ENCODE measurements around the gene TSR1.

The TSR1 gene

GRCh38 chr17:2309338-2310154, 26.7 kb downstream of the TSR1 start:
- Histone ChIP-seq H3K4me1 (ENCODE audit: control extremely low read depth in 1 of 4, control insufficient read depth in 4 of 4, insufficient read depth in 4 of 4, low read length in 3 of 4) (peaks cover 0 to 3% (median 0%) of the 10 kb centered on the region in 4 experiments), H3K9me3 (ENCODE audit: control extremely low read depth in 1 of 5, control insufficient read depth in 4 of 5, insufficient read depth in 2 of 5, low read depth in 1 of 5, low read length in 4 of 5) (no peaks in the 10 kb centered on the region), H3K36me3 (ENCODE audit: control insufficient read depth in 4 of 4, insufficient read depth in 4 of 4, low read length in 3 of 4) (peaks cover 0 to 2% (median 0%) of the 10 kb centered on the region in 4 experiments), H3K4me3 (ENCODE audit: control insufficient read depth in 1 of 7, extremely low read depth in 1 of 7, insufficient read depth in 4 of 7, low read depth in 2 of 7, low read length in 6 of 7) (no peak overlapping the region), H3K27ac (ENCODE audit: insufficient read depth in 1 of 2, low read depth in 1 of 2, low read length in 2 of 2, poor library complexity in 1 of 2, severe bottlenecking in 2 of 2) (no peak overlapping the region), H3K27me3 (replicated peaks in 2 of 5; ENCODE audit: control insufficient read depth in 4 of 5, insufficient read depth in 5 of 5, low read length in 4 of 5) (no peaks in the 10 kb centered on the region)
- ChIA-PET POLR2A (no interaction called here), CTCF (no interaction called here)
- DNase-seq, result no peak
- 93% methylated on average over 6 of the region's 6 CpGs for WGBS (ENCODE audit: insufficient coverage)

- no peak for DNase-seq
- POLR2A ChIA-PET, result no interaction called here
Observed at GRCh38 chr17:2304931-2305330, 31.3 kb downstream of the TSR1 start.

DNA sequence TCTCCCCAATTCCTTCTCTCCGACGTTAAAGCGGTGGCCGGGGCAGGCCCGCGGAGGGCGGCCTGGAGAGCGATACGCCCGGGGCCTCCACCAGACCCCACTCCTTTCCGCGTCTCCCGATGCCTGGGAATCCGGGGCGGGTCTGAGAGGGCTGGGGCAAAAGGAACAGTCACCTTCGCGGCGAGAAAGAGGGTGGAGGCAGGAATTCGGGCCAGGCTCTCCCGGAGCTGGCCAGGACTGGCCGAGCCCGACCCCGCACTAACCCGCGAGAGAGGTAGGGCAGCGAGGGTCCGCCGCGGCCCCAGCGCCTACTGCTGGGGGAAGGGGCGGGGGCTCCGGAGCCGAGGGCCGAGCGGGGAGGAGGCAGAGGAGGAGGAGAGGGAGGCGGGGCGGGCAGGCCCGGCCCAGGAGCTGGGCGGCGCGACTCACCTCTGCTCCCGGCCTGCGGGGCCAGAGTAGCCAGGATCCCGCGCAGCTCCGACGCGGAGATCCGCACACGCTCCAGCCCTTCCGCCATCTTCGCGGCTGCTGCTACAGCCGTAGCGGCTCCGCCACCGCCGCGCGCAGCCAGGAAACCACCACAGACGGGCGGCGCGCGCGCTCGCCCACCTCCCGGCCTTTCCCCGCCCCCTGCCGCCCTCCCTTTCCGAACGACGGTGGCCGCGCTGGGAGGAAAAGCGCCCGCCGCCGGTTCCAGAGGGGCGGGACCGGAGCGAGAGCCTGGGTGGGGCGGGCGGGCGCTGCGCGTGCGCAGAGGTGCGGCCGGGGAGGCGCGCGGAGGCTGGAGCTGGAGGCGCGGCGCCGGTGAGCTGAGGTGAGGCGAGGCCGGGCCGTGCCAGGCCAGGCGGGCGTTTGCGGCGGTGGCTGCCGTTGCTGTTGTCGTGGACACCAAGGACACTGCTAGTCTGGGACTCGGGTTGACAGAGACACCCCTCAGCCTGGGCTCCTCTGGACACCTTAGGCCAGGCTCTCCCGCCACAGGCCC, 32.8 kb downstream of the TSR1 start, which contains the start of the genes SMG6 and SRR:
SMG6 (minus strand) TSS at position 582 of the 985 bp plus-strand sequence; CDS start at position 517, 65 bp downstream.
SRR (plus strand) TSS at position 747 of the 985 bp plus-strand sequence. CDS start 11,611 bp downstream, outside the sequence.
- ChIA-PET POLR2A (interaction anchor here (2.1 kb wide), 1 partner anchor 32 kb away, joined by 6 read pairs; the partner anchor contains the start of gene TSR1), CTCF (interaction anchor here (1.1 to 1.8 kb wide), 2 partner anchors 19 to 27 kb away, joined by 3 to 7 read pairs; no protein-coding TSS in a partner anchor)
- H3K36me3 ChIP-seq (ENCODE audit: control insufficient read depth in 4 of 4, insufficient read depth in 4 of 4, low read length in 3 of 4), result peaks cover 2 to 20% (median 19%) of the 10 kb centered on the region in 4 experiments
- H3K27ac ChIP-seq (ENCODE audit: insufficient read depth in 1 of 2, low read depth in 1 of 2, low read length in 2 of 2, poor library complexity in 1 of 2, severe bottlenecking in 2 of 2), result peak within 1 kb of the TSS; percentile 68 to 87
- peaks cover 7 to 14% (median 10%) of the 10 kb centered on the region in 4 experiments for H3K4me1 ChIP-seq (ENCODE audit: control extremely low read depth in 1 of 4, control insufficient read depth in 4 of 4, insufficient read depth in 4 of 4, low read length in 3 of 4)
- peak within 1 kb of the TSS; percentile 85 to 99 (median 92) for H3K4me3 ChIP-seq (ENCODE audit: control insufficient read depth in 1 of 7, extremely low read depth in 1 of 7, insufficient read depth in 4 of 7, low read depth in 2 of 7, low read length in 6 of 7)
- DNase-seq, result peak; percentile 88 to 96 (median 95)
- WGBS (ENCODE audit: insufficient coverage), result under 1% methylated on average over 68 of the region's 108 CpGs
- H3K27me3 ChIP-seq (replicated peaks in 2 of 5; ENCODE audit: control insufficient read depth in 4 of 5, insufficient read depth in 5 of 5, low read length in 4 of 5), result no peaks in the 10 kb centered on the region
- no peaks in the 10 kb centered on the region for H3K9me3 ChIP-seq (ENCODE audit: control extremely low read depth in 1 of 5, control insufficient read depth in 4 of 5, insufficient read depth in 2 of 5, low read depth in 1 of 5, low read length in 4 of 5)

More at GRCh38 chr17:2304931-2305330, 31.3 kb downstream of the TSR1 start:
- Histone ChIP-seq H3K4me1 (ENCODE audit: control extremely low read depth in 1 of 4, control insufficient read depth in 4 of 4, insufficient read depth in 4 of 4, low read length in 3 of 4) (peaks cover 7 to 14% (median 10%) of the 10 kb centered on the region in 4 experiments), H3K4me3 (ENCODE audit: control insufficient read depth in 1 of 7, extremely low read depth in 1 of 7, insufficient read depth in 4 of 7, low read depth in 2 of 7, low read length in 6 of 7) (no peak overlapping the region), H3K27me3 (replicated peaks in 2 of 5; ENCODE audit: control insufficient read depth in 4 of 5, insufficient read depth in 5 of 5, low read length in 4 of 5) (no peaks in the 10 kb centered on the region), H3K27ac (ENCODE audit: insufficient read depth in 1 of 2, low read depth in 1 of 2, low read length in 2 of 2, poor library complexity in 1 of 2, severe bottlenecking in 2 of 2) (no peak overlapping the region), H3K9me3 (ENCODE audit: control extremely low read depth in 1 of 5, control insufficient read depth in 4 of 5, insufficient read depth in 2 of 5, low read depth in 1 of 5, low read length in 4 of 5) (no peaks in the 10 kb centered on the region), H3K36me3 (ENCODE audit: control insufficient read depth in 4 of 4, insufficient read depth in 4 of 4, low read length in 3 of 4) (peaks cover 0 to 7% (median 6%) of the 10 kb centered on the region in 4 experiments)
- WGBS (ENCODE audit: insufficient coverage), result 88% methylated on average over 3 of the region's 4 CpGs
- CTCF ChIA-PET, result interaction anchor here (0.6 to 0.9 kb wide), 3 partner anchors 22 to 439 kb away, joined by 3 to 4 read pairs (median 3); no protein-coding TSS in a partner anchor

- peak overlapping the region; percentile 85 to 99 (median 92) for H3K4me3 ChIP-seq (ENCODE audit: control insufficient read depth in 1 of 7, extremely low read depth in 1 of 7, insufficient read depth in 4 of 7, low read depth in 2 of 7, low read length in 6 of 7)
- H3K27ac ChIP-seq (ENCODE audit: insufficient read depth in 1 of 2, low read depth in 1 of 2, low read length in 2 of 2, poor library complexity in 1 of 2, severe bottlenecking in 2 of 2), result peak overlapping the region; percentile 68 to 87
- H3K27me3 ChIP-seq (replicated peaks in 2 of 5; ENCODE audit: control insufficient read depth in 4 of 5, insufficient read depth in 5 of 5, low read length in 4 of 5), result no peaks in the 10 kb centered on the region
- ChIA-PET POLR2A (interaction anchor here (2.1 kb wide), 1 partner anchor 33 kb away, joined by 6 read pairs; the partner anchor contains the start of gene TSR1), CTCF (interaction anchor here (1.1 to 1.8 kb wide), 2 partner anchors 16 to 19 kb away, joined by 3 to 7 read pairs; no protein-coding TSS in a partner anchor)
- H3K4me1 ChIP-seq (ENCODE audit: control extremely low read depth in 1 of 4, control insufficient read depth in 4 of 4, insufficient read depth in 4 of 4, low read length in 3 of 4), result peaks cover 7 to 14% (median 10%) of the 10 kb centered on the region in 4 experiments
- WGBS (ENCODE audit: insufficient coverage), result 6% methylated on average over 6 of the region's 12 CpGs
- H3K36me3 ChIP-seq (ENCODE audit: control insufficient read depth in 4 of 4, insufficient read depth in 4 of 4, low read length in 3 of 4), result peaks cover 4 to 24% (median 21%) of the 10 kb centered on the region in 4 experiments
- peak in 2 of 3 donors; percentile 37 to 41 for DNase-seq
- no peaks in the 10 kb centered on the region for H3K9me3 ChIP-seq (ENCODE audit: control extremely low read depth in 1 of 5, control insufficient read depth in 4 of 5, insufficient read depth in 2 of 5, low read depth in 1 of 5, low read length in 4 of 5)
Observed at GRCh38 chr17:2302778-2303203, 33.5 kb downstream of the TSR1 start.

- ChIA-PET CTCF (no interaction called here), POLR2A (no interaction called here)
- H3K27me3 ChIP-seq (replicated peaks in 2 of 5; ENCODE audit: control insufficient read depth in 4 of 5, insufficient read depth in 5 of 5, low read length in 4 of 5), result no peaks in the 10 kb centered on the region
Observed at GRCh38 chr17:2299756-2300155, 36.5 kb downstream of the TSR1 start.

GRCh38 chr17:2299136-2299535, 37.1 kb downstream of the TSR1 start:
- Histone ChIP-seq H3K4me1 (ENCODE audit: control extremely low read depth in 1 of 4, control insufficient read depth in 4 of 4, insufficient read depth in 4 of 4, low read length in 3 of 4) (peaks cover 7 to 11% (median 7%) of the 10 kb centered on the region in 4 experiments), H3K36me3 (ENCODE audit: control insufficient read depth in 4 of 4, insufficient read depth in 4 of 4, low read length in 3 of 4) (peaks cover 11 to 57% (median 45%) of the 10 kb centered on the region in 4 experiments), H3K9me3 (ENCODE audit: control extremely low read depth in 1 of 5, control insufficient read depth in 4 of 5, insufficient read depth in 2 of 5, low read depth in 1 of 5, low read length in 4 of 5) (no peaks in the 10 kb centered on the region), H3K4me3 (ENCODE audit: control insufficient read depth in 1 of 7, extremely low read depth in 1 of 7, insufficient read depth in 4 of 7, low read depth in 2 of 7, low read length in 6 of 7) (no peak overlapping the region), H3K27ac (ENCODE audit: insufficient read depth in 1 of 2, low read depth in 1 of 2, low read length in 2 of 2, poor library complexity in 1 of 2, severe bottlenecking in 2 of 2) (no peak overlapping the region), H3K27me3 (replicated peaks in 2 of 5; ENCODE audit: control insufficient read depth in 4 of 5, insufficient read depth in 5 of 5, low read length in 4 of 5) (no peaks in the 10 kb centered on the region)
- POLR2A ChIA-PET, result no interaction called here
- 96% methylated on average over 10 of the region's 12 CpGs for WGBS (ENCODE audit: insufficient coverage)
- CTCF ChIA-PET, result interaction anchor here (0.6 kb wide), 1 partner anchor 1040 kb away, joined by 3 read pairs; no protein-coding TSS in a partner anchor
- DNase-seq, result no peak

More at GRCh38 chr17:2299756-2300155, 36.5 kb downstream of the TSR1 start:
- peaks cover 10 to 51% (median 41%) of the 10 kb centered on the region in 4 experiments for H3K36me3 ChIP-seq (ENCODE audit: control insufficient read depth in 4 of 4, insufficient read depth in 4 of 4, low read length in 3 of 4)
- peaks cover 7 to 14% (median 10%) of the 10 kb centered on the region in 4 experiments for H3K4me1 ChIP-seq (ENCODE audit: control extremely low read depth in 1 of 4, control insufficient read depth in 4 of 4, insufficient read depth in 4 of 4, low read length in 3 of 4)
- no peaks in the 10 kb centered on the region for H3K9me3 ChIP-seq (ENCODE audit: control extremely low read depth in 1 of 5, control insufficient read depth in 4 of 5, insufficient read depth in 2 of 5, low read depth in 1 of 5, low read length in 4 of 5)
- no peak overlapping the region for H3K4me3 ChIP-seq (ENCODE audit: control insufficient read depth in 1 of 7, extremely low read depth in 1 of 7, insufficient read depth in 4 of 7, low read depth in 2 of 7, low read length in 6 of 7)
- WGBS (ENCODE audit: insufficient coverage), result 97% methylated on average over 20 of the region's 22 CpGs
- DNase-seq, result no peak
- H3K27ac ChIP-seq (ENCODE audit: insufficient read depth in 1 of 2, low read depth in 1 of 2, low read length in 2 of 2, poor library complexity in 1 of 2, severe bottlenecking in 2 of 2), result no peak overlapping the region
